Measurements from ENCODE around the gene CABP5. TPM values are rescaled to one million over a fixed set of nuclear protein-coding genes. Genes with fewer than 3 reads are reported as not detected.

The CABP5 gene
- total RNA-seq, 1 experiment from 2014 or later: not detected

DNA sequence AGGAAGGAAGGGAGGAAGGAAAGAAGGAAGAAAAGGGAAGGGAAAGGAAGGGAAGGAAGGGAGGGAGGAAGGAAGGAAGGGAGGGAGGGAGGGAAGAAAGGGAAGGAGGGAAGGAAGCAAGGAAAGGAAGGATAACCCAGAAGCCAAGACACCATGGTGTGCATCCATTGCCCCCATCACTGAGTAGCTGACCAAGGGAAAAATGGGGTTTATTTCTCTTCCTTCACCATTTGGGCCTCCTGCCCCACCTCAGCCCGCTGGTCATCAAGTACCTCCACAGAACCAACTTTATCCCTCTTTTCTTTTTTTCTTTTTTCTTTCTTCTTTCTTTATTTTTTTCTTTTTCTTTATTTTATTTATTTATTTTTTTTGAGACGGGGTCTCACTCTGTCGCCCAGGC is 20.4 kb downstream of the CABP5 start:
- no peak overlapping the region for H2BK120ac ChIP-seq (ENCODE audit: low read depth, low read length, poor library complexity, severe bottlenecking)
- H3K18ac ChIP-seq (ENCODE audit: insufficient read length, low read depth, low read length): no peak overlapping the region
- no peaks in the 10 kb centered on the region for H3K23me2 ChIP-seq (ENCODE audit: insufficient read length, low read depth, low read length, poor library complexity, severe bottlenecking)
- H2AFZ ChIP-seq (ENCODE audit: low read length): no peak overlapping the region
- H2BK20ac ChIP-seq (ENCODE audit: low read depth, low read length, poor library complexity, severe bottlenecking): no peak overlapping the region
- no peaks in the 10 kb centered on the region for H3K36me3 Mint-ChIP-seq (ENCODE audit: insufficient read depth in 1 of 3, low read depth in 3 of 3)
- no peaks in the 10 kb centered on the region for H3K27me3 ChIP-seq (ENCODE audit: insufficient read depth, low read length)
- H3K27ac ChIP-seq (ENCODE audit: insufficient read length, low read depth, low read length): no peak overlapping the region
- H3T11ph ChIP-seq (ENCODE audit: low read length): no peak overlapping the region
- H3K4me1 Mint-ChIP-seq: peaks cover 9 to 22% of the 10 kb centered on the region in 2 experiments
- H3K4me1 ChIP-seq (ENCODE audit: insufficient read depth, low read length): no peaks in the 10 kb centered on the region
- no CpG with 5 or more reads among the region's 3 CpGs for WGBS (ENCODE audit: extremely low coverage, insufficient read length, low lambda C conversion rate)
- no peaks in the 10 kb centered on the region for H3K79me1 ChIP-seq (ENCODE audit: insufficient read depth, low read depth, low read length, poor library complexity, severe bottlenecking)
- no peaks in the 10 kb centered on the region for H3K79me2 ChIP-seq (ENCODE audit: insufficient read depth, low read length)
- H4K8ac ChIP-seq (replicated peaks; ENCODE audit: insufficient read length, low read depth, low read length): no peak overlapping the region
- H3K4me3 Mint-ChIP-seq: no peak overlapping the region
- H2BK5ac ChIP-seq (ENCODE audit: insufficient read length, low read length): no peak overlapping the region
- peaks cover 0 to 3% of the 10 kb centered on the region in 2 experiments; a peak in 1 of 5 replicates for H3K9me3 Mint-ChIP-seq
- no peak overlapping the region for H2AK5ac ChIP-seq (ENCODE audit: insufficient read length, low read length)
- no peak overlapping the region for H3K23ac ChIP-seq (ENCODE audit: insufficient read length, low read depth, low read length)
- no peak overlapping the region for H3K14ac ChIP-seq (ENCODE audit: insufficient read depth, low read length)
- H4K20me1 ChIP-seq (ENCODE audit: control insufficient read depth, insufficient read depth, insufficient read length): no peaks in the 10 kb centered on the region
- H4K5ac ChIP-seq (ENCODE audit: insufficient read length, low read depth, low read length): no peak overlapping the region
- H3K9me3 ChIP-seq (ENCODE audit: control insufficient read depth, low read depth, low read length): no peaks in the 10 kb centered on the region
- no peak overlapping the region for H2BK15ac ChIP-seq (ENCODE audit: low read depth, low read length)
- H4K91ac ChIP-seq (ENCODE audit: insufficient read length, low read depth, low read length): no peak overlapping the region
- H3K56ac ChIP-seq (ENCODE audit: insufficient read length, low read depth, low read length): no peak overlapping the region
- H3K27ac Mint-ChIP-seq: no peak overlapping the region
- H2BK12ac ChIP-seq (ENCODE audit: insufficient read length, low read depth, low read length): no peak overlapping the region
- no peak overlapping the region for H3K4me2 ChIP-seq (ENCODE audit: insufficient read depth, insufficient read length, low read length)
- no peak for DNase-seq
- H3K27me3 Mint-ChIP-seq (ENCODE audit: low read depth): peaks cover 20% of the 10 kb centered on the region
- H3K4ac ChIP-seq (ENCODE audit: low read depth, low read length): no peak overlapping the region
- no peak overlapping the region for H3K9ac ChIP-seq (ENCODE audit: extremely low read depth, insufficient read length, low read length)
- TF ChIP-seq, protein P1, sequence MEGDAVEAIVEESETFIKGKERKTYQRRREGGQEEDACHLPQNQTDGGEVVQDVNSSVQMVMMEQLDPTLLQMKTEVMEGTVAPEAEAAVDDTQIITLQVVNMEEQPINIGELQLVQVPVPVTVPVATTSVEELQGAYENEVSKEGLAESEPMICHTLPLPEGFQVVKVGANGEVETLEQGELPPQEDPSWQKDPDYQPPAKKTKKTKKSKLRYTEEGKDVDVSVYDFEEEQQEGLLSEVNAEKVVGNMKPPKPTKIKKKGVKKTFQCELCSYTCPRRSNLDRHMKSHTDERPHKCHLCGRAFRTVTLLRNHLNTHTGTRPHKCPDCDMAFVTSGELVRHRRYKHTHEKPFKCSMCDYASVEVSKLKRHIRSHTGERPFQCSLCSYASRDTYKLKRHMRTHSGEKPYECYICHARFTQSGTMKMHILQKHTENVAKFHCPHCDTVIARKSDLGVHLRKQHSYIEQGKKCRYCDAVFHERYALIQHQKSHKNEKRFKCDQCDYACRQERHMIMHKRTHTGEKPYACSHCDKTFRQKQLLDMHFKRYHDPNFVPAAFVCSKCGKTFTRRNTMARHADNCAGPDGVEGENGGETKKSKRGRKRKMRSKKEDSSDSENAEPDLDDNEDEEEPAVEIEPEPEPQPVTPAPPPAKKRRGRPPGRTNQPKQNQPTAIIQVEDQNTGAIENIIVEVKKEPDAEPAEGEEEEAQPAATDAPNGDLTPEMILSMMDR (conservative IDR thresholded peaks at IDR 0.05): no peak
